HUES48 (cell line): ENCODE data around the gene CLTCL1.
A peak's percentile ranks its signal among the peaks of the same experiment; 100 is the strongest.

Experiments
- H3K27ac ChIP-seq: one replicate; pipeline ENCODE4 v1.7.0; 2013; ENCODE audit warnings: low read depth, low read length, inconsistent platforms
- H3K27me3 ChIP-seq: 2 replicates; pipeline ENCODE4 v1.6.1; 2013; ENCODE audit warnings: mild to moderate bottlenecking, low read length; ENCODE audit not compliant: control insufficient read depth, insufficient read depth
- H3K36me3 ChIP-seq: 2 replicates; pipeline ENCODE4 v1.6.1; 2013; ENCODE audit warnings: low read length; ENCODE audit not compliant: control insufficient read depth, insufficient read depth
- H3K4me1 ChIP-seq: 2 replicates; pipeline ENCODE4 v1.6.1; 2013; ENCODE audit warnings: mild to moderate bottlenecking, low read length; ENCODE audit not compliant: control insufficient read depth, insufficient read depth
- H3K4me3 ChIP-seq: 2 replicates; pipeline ENCODE4 v1.5.1; 2013; ENCODE audit warnings: mild to moderate bottlenecking, low read depth, low read length
- H3K9ac ChIP-seq: 2 replicates; pipeline ENCODE4 v1.6.1; 2013; ENCODE audit warnings: mild to moderate bottlenecking, low read depth, low read length, moderate library complexity
- H3K9me3 ChIP-seq: 2 replicates; pipeline ENCODE4 v1.6.1; 2013; ENCODE audit warnings: low read length; ENCODE audit not compliant: control insufficient read depth, insufficient read depth

Gene CLTCL1

GRCh38 chr22:19143967-19144400 is 147.5 kb downstream of the CLTCL1 start:
- Histone ChIP-seq H3K4me3 (peak overlapping the region; percentile 91), H3K4me1 (no peaks in the 10 kb centered on the region; the same call in 1 of the 2 replicates), H3K27me3 (peaks cover 33% of the 10 kb centered on the region), H3K36me3 (peaks cover 36% of the 10 kb centered on the region), H3K9ac (peak overlapping the region; percentile 67), H3K9me3 (no peaks in the 10 kb centered on the region), H3K27ac (peak overlapping the region; percentile 57)

DNA sequence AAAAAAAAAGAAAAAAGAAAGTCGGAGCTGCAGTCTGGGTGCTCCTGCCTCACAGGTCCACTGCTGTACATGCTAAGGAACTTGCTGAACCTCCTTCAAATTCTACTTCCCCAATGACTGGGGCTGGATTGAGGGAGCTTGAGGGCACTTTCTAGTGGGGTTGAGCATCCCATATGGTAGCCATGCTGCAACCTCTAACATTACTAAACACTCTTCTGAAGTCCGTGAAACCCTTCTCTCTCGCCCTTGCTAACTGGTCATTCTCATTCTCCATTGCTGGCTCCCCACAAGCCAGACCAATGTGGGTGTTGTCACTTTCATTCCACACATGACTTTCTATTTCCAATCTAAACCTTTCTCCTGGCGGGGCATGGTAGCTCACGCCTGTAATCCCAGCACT is 148.3 kb downstream of the CLTCL1 start:
- Histone ChIP-seq H3K27me3 (peaks cover 26% of the 10 kb centered on the region), H3K36me3 (peaks cover 43% of the 10 kb centered on the region), H3K4me3 (no peak overlapping the region), H3K4me1 (no peaks in the 10 kb centered on the region; the same call in 1 of the 2 replicates), H3K27ac (no peak overlapping the region), H3K9me3 (no peaks in the 10 kb centered on the region), H3K9ac (no peak overlapping the region)

DNA sequence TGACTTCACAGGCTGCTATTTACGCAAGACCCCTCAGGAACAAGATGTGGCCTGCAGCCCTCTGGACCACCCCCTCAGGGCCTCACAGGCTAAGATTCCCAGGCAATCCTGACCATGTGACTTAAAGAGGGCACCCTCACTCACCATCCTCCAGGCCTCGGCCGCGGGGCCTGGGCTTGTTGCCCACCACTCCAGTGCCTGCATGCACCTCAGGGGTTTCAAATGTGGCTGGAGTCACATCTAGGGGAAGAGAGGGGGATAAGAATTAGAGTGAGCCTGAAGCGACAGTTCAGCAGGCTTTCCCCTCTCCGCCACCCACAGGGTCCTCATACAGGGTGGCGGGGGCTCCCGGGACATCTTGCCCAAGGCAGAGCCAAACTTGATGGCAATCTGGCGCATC is 149.1 kb downstream of the CLTCL1 start:
- Histone ChIP-seq H3K9me3 (no peaks in the 10 kb centered on the region), H3K9ac (no peak overlapping the region), H3K36me3 (peaks cover 51% of the 10 kb centered on the region), H3K4me1 (no peaks in the 10 kb centered on the region; the same call in 1 of the 2 replicates), H3K4me3 (no peak overlapping the region), H3K27ac (no peak overlapping the region), H3K27me3 (peaks cover 18% of the 10 kb centered on the region)

DNA sequence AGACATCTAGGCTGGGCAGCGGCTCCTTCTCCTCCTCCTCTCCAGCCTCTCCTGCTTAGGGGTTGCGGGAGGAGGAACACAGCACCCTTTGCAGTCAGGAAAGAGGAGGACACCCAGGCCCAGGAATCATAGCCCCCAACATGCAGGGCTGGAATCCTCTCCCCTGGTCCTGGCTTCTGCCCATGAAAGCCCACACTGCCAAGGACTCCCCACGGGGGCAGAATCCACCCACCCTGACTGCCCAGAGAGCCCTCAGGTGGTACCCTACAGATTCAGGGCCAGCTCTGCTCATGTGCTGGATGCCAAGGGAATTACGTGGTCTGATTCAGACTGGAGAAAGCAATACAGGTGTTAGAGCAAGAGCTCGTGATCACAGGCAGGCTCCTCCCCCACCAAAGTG is 151.5 kb downstream of the CLTCL1 start:
- Histone ChIP-seq H3K9ac (no peak overlapping the region), H3K4me1 (no peaks in the 10 kb centered on the region), H3K27me3 (no peaks in the 10 kb centered on the region), H3K9me3 (no peaks in the 10 kb centered on the region), H3K4me3 (no peak overlapping the region), H3K36me3 (peaks cover 70% of the 10 kb centered on the region), H3K27ac (no peak overlapping the region)

DNA sequence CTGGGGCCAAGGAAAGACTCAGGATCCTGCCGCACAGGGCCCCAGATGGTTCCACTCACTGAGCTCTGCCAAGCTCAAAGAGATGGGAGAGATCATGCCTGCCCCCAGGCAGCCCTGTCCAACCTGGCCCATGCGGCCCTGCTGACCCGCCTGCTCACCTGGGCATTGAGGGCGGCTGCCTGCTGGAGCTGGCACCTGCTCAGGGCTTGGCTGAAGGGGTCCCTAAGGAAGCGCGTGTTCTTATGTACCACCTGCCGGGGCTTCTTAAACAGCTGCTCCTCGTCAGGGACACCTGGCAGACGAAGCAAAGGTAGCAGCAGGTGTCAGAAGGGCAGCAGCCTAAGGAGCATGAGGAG is 152.5 kb downstream of the CLTCL1 start:
- Histone ChIP-seq H3K9ac (no peak overlapping the region), H3K9me3 (no peaks in the 10 kb centered on the region), H3K27ac (no peak overlapping the region), H3K36me3 (peaks cover 80% of the 10 kb centered on the region), H3K4me3 (no peak overlapping the region), H3K4me1 (no peaks in the 10 kb centered on the region), H3K27me3 (no peaks in the 10 kb centered on the region)

- peaks cover 85% of the 10 kb centered on the region for H3K36me3 ChIP-seq
- H3K9ac ChIP-seq = no peak overlapping the region
- H3K9me3 ChIP-seq = no peaks in the 10 kb centered on the region
- no peaks in the 10 kb centered on the region for H3K27me3 ChIP-seq
- no peak overlapping the region for H3K4me3 ChIP-seq
- H3K4me1 ChIP-seq = no peaks in the 10 kb centered on the region
- no peak overlapping the region for H3K27ac ChIP-seq
Measured at GRCh38 chr22:19138217-19139000, 153.1 kb downstream of the CLTCL1 start.

DNA sequence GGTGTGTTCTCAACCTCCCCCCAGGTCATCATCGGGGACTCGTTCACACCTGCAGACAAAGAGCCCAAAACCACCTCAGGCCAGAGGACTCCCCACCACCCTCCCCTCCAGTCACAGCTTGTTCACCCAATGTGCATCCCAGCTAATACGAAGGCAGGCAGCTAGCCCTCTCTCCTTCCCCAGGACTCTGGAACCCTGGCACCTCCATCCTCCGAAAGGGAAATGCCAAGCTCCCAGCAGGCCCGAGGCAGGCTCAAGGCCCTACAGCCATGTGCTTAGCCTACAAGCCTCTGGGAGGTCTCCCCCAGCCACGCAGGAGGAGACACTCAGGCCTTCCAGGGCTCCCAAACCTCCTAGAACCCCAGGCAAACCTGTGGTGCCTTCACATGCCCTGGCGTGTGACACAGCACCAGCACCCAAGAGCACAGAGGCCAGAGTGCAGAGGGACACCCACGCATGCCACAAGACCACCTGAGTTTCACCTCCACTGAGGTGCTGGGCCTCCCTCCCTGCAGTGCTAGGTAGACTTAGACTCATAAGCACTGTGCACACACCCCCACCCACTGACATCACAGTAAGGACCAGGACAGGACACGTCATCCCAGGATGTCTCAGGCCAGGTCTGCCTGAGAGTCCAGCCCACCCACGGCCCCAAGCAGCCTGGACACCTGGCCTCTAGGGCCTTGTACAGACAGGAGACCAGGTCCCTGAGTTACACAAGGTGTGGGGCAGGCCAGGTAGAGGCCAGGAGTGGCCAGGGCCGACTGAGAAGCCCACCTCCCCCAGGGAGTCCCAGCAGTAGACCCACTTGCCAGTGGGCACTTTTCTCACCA is 153.9 kb downstream of the CLTCL1 start:
- no peak overlapping the region for H3K9ac ChIP-seq
- H3K4me3 ChIP-seq = no peak overlapping the region
- H3K27me3 ChIP-seq = no peaks in the 10 kb centered on the region
- peaks cover 92% of the 10 kb centered on the region for H3K36me3 ChIP-seq
- no peak overlapping the region for H3K27ac ChIP-seq
- H3K4me1 ChIP-seq = no peaks in the 10 kb centered on the region
- no peaks in the 10 kb centered on the region for H3K9me3 ChIP-seq

GRCh38 chr22:19136915-19137314 is 154.6 kb downstream of the CLTCL1 start:
- H3K9me3 ChIP-seq = no peaks in the 10 kb centered on the region
- no peak overlapping the region for H3K9ac ChIP-seq
- H3K4me3 ChIP-seq = no peak overlapping the region
- no peaks in the 10 kb centered on the region for H3K4me1 ChIP-seq
- H3K27ac ChIP-seq = no peak overlapping the region
- peaks cover 86% of the 10 kb centered on the region for H3K36me3 ChIP-seq
- no peaks in the 10 kb centered on the region for H3K27me3 ChIP-seq

- H3K27me3 ChIP-seq = no peaks in the 10 kb centered on the region
- H3K27ac ChIP-seq = no peak overlapping the region
- H3K4me3 ChIP-seq = no peak overlapping the region
- H3K9ac ChIP-seq = no peak overlapping the region
- peaks cover 66% of the 10 kb centered on the region for H3K36me3 ChIP-seq
- no peaks in the 10 kb centered on the region for H3K4me1 ChIP-seq
- H3K9me3 ChIP-seq = no peaks in the 10 kb centered on the region
Measured at GRCh38 chr22:19134874-19135273, 156.6 kb downstream of the CLTCL1 start.

DNA sequence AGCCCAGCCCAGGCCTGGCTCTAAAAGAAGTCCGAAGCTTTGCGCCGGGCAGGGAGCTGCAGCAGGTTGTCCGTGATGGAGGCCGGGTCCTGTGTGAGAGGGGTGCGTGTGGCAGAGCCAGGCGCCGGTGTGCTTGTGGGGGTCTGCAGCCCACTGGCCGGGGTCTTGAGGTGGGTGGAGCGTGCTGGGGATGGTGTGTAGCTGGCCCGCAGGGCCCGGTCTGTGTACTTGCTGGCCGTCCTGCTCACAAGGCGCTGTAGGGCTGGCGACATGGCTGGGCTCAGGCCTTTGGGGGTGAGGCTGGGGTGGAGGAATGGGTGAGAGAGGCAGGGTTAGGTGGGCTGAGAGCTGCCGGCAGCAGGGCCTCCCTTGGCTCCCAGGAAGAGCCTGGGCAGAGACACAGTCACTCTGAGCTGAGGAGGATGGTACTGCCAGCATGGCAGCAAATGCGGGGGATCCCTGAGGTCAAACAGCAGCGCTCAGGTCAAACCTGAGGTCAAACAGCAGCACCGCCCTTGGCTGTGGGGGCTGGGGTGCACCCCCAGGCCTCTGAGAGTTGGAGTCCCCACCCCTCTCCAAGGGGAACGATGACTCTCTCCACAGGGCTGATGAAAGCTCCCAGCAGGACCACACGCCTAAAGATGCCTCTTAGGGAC is 157.2 kb downstream of the CLTCL1 start:
- no peaks in the 10 kb centered on the region for H3K9me3 ChIP-seq
- no peak overlapping the region for H3K27ac ChIP-seq
- H3K4me1 ChIP-seq = no peaks in the 10 kb centered on the region
- no peak overlapping the region for H3K4me3 ChIP-seq
- H3K36me3 ChIP-seq = peaks cover 60% of the 10 kb centered on the region
- H3K9ac ChIP-seq = no peak overlapping the region
- H3K27me3 ChIP-seq = no peaks in the 10 kb centered on the region

DNA sequence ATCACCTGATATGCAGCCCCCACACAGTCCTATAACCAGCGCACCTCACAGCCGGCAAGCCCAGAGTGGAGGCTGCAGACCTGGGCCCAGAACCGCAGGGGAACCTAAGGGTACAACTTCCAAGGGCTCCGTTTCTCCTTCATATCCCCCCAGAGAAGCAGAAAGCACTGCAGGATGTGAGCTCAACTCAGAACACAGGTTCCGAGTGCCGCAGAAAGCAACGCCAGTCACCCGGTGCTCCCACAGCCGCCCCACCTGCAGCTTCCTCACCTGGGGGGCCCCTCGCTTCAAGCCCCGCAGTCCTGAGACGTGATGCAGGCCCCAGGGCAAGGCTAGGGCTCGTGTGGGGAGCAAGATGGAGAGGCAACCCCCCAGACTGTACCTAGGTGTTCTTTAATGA is 158.0 kb downstream of the CLTCL1 start:
- H3K27me3 ChIP-seq = no peaks in the 10 kb centered on the region
- H3K4me1 ChIP-seq = no peaks in the 10 kb centered on the region
- peaks cover 53% of the 10 kb centered on the region for H3K36me3 ChIP-seq
- no peak overlapping the region for H3K9ac ChIP-seq
- H3K27ac ChIP-seq = no peak overlapping the region
- H3K9me3 ChIP-seq = no peaks in the 10 kb centered on the region
- no peak overlapping the region for H3K4me3 ChIP-seq
